IPS-15b (cell line): ENCODE measurements around the gene APBA1.

Source experiments
- H3K27me3 ChIP-seq: one replicate; pipeline ENCODE4 v1.6.1; 2013; ENCODE audit warnings: low read length; ENCODE audit not compliant: control insufficient read depth, insufficient read depth
- H3K36me3 ChIP-seq: one replicate; pipeline ENCODE4 v1.6.1; 2013; ENCODE audit warnings: low read length; ENCODE audit not compliant: control insufficient read depth, insufficient read depth
- H3K4me1 ChIP-seq: one replicate; pipeline ENCODE4 v1.6.1; 2013; ENCODE audit warnings: mild to moderate bottlenecking, low read length; ENCODE audit not compliant: control insufficient read depth, insufficient read depth
- H3K4me3 ChIP-seq: one replicate; pipeline ENCODE4 v1.5.1; 2013; ENCODE audit warnings: low read depth, low read length
- H3K9ac ChIP-seq: one replicate; pipeline ENCODE4 v1.6.1; 2013; ENCODE audit warnings: low read depth, mild to moderate bottlenecking, low read length
- H3K9me3 ChIP-seq: one replicate; pipeline ENCODE4 v1.6.1; 2013; ENCODE audit warnings: mild to moderate bottlenecking, low read length; ENCODE audit not compliant: control insufficient read depth, insufficient read depth

Gene APBA1

DNA sequence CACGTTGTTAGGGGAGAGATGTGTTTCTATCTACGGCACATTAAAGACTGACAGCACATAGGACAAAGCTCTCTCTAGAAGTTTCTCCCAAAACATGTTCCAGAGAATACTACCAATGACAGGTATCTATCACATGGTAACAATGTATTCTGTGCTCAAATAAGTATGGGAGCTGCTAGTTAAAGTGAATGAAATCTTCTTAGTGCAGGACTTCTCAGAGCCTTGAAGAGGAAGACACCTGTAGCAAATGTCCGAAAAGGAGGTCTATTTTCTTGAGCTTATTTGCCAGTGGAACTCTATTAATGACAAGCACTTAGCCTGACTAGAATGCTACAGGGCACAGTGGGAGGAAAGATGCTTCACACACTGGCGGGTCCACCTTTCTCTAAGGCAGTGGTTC is 209.8 kb downstream of the APBA1 start:
- H3K9me3 ChIP-seq: no peaks in the 10 kb centered on the region
- peaks cover 7% of the 10 kb centered on the region for H3K4me1 ChIP-seq
- H3K36me3 ChIP-seq: no peaks in the 10 kb centered on the region
- no peaks in the 10 kb centered on the region for H3K27me3 ChIP-seq
- H3K4me3 ChIP-seq: no peak overlapping the region
- H3K9ac ChIP-seq: no peak overlapping the region

DNA sequence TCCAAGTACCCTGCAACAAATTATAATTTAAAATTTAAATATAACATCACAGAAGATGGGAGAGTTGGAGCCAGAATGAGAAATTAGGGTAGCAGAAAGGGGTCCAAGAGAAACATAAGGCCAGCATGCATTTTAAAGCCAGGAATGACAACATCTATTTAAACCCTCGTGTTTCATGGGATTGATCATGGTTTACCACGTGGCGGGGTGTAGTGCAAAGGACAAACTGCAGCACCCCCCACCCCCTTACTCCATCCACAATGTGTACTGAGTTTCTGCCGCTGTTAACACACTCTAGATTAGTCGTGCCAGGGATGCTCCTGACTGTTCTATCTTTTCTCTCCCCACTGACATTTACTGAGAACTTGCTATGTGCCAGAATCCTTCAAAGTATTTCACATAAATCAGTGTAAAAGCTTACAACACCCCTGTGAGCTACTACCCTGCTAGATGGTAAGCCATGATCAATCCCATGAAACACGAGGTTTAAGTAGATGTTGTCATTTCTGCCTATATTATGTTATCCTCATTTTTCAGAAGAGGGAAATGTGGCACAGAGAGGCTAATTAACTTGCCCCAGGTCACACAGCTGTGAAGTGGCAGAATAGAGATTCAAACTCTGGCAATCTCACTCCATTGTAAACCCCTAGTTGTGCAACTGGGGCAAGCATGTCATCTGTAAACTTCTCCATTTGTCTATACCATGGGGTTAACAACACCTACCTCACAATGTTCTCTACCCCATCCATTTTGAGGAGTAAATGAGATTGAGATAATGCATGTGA is 210.9 kb downstream of the APBA1 start:
- Histone ChIP-seq H3K9ac (no peak overlapping the region), H3K9me3 (no peaks in the 10 kb centered on the region), H3K36me3 (no peaks in the 10 kb centered on the region), H3K4me3 (no peak overlapping the region), H3K27me3 (no peaks in the 10 kb centered on the region), H3K4me1 (peaks cover 7% of the 10 kb centered on the region)

DNA sequence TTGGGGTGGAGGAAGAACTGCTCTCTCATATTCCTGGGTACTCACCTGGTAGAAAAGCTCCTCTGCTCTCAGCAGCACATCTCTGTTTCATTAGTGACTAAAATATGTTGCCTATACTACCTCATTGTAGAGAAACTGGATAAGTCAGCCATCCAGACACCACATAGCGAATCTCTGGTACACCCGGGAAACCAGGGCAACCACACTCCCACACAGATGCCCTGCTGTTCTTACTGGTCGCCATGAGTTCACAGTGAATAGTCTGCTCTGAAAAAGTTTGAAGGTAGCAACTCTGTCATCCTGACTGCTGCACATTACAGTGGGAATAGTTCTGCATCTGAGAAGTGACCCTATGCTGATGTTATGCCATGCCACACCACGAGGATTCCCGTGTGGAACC is 212.2 kb downstream of the APBA1 start:
- no peaks in the 10 kb centered on the region for H3K36me3 ChIP-seq
- H3K9me3 ChIP-seq: no peaks in the 10 kb centered on the region
- H3K4me1 ChIP-seq: peaks cover 7% of the 10 kb centered on the region
- no peak overlapping the region for H3K9ac ChIP-seq
- no peak overlapping the region for H3K4me3 ChIP-seq
- H3K27me3 ChIP-seq: no peaks in the 10 kb centered on the region

DNA sequence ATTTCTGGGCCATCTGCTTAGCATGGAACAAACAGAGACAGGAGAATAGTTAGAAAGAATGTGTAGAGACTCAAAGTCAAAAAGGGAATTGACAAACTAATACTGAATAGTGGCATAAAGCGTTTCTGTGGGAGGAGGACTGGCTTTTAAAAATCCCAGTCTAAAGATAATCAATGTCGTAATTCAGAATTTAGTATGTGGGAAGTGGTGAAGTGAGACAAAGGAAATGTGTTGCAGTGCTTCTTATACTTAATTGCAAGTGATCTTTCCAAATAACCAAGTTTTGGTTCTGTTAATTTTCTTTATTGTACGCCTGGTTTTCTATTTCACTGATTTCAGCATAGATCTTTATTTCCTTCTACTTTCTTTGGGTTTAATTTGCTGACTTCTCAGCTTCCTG is 214.0 kb downstream of the APBA1 start:
- Histone ChIP-seq H3K9ac (no peak overlapping the region), H3K4me1 (no peaks in the 10 kb centered on the region), H3K4me3 (no peak overlapping the region), H3K36me3 (no peaks in the 10 kb centered on the region), H3K9me3 (no peaks in the 10 kb centered on the region), H3K27me3 (no peaks in the 10 kb centered on the region)

DNA sequence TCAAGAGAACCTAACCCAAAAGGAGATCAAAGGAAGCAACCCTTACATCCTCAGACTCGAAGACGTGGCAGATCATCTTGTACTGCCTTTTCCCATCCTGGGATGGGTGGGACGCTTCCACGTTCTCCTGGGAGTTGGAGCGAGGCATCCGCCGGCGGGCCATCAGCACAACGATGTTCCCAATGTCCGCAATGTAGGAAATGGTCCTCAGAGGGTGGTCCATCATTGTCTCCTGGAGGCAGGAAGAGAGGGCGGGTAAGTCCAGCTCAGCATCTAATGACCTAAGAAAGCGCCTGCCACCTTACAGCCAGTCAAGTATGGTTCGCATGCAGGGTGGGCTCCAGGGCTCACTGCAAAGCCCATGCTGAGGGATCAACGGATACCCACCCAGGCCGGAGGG is 216.0 kb downstream of the APBA1 start:
- H3K4me1 ChIP-seq: no peaks in the 10 kb centered on the region

DNA sequence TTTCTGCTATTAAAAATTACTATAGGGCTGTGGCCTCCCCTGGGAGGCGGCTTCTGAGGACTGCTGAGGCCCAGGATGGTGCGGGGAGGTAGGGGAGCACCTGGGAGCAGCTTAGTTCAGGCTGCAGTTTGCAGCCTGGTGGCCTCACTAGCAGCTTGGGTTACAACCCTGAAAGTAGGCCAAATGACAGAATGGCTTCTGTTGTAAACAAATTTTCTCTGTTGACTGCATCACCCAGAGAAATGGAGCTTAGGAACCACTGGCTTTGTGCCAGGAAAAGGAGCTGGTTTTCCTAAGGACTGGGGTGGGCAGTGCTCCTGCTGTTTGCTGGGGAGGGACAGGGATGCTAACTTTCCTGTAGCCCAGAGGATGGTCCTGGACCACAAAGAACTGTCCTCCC is 216.9 kb downstream of the APBA1 start:
- Histone ChIP-seq H3K36me3 (no peaks in the 10 kb centered on the region), H3K4me3 (no peak overlapping the region), H3K9me3 (no peaks in the 10 kb centered on the region), H3K9ac (no peak overlapping the region), H3K27me3 (no peaks in the 10 kb centered on the region), H3K4me1 (no peaks in the 10 kb centered on the region)

More for the DNA sequence above, 216.0 kb downstream of the APBA1 start:
- Histone ChIP-seq H3K9me3 (no peaks in the 10 kb centered on the region), H3K36me3 (no peaks in the 10 kb centered on the region), H3K27me3 (no peaks in the 10 kb centered on the region), H3K4me3 (no peak overlapping the region), H3K9ac (no peak overlapping the region)

DNA sequence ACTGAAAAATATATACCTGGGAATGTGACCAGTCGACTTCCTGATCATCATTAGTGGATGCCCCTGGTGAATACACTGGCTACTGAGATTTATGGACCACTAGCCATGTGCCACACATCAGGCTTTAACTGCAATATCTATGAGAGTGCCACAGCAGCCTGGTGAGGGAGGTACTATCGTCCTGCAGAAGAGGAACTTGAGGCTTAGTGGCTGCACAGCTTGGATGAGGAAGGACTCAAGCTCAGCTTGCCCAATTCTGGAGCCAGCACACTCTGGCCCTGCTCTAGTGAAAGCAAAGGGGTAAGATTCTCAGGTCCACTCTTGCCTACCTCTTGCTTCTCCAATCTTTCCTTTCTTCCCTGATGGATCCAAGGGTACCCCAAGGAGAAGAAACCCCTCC is 217.8 kb downstream of the APBA1 start:
- Histone ChIP-seq H3K27me3 (no peaks in the 10 kb centered on the region), H3K9ac (no peak overlapping the region), H3K36me3 (no peaks in the 10 kb centered on the region)

DNA sequence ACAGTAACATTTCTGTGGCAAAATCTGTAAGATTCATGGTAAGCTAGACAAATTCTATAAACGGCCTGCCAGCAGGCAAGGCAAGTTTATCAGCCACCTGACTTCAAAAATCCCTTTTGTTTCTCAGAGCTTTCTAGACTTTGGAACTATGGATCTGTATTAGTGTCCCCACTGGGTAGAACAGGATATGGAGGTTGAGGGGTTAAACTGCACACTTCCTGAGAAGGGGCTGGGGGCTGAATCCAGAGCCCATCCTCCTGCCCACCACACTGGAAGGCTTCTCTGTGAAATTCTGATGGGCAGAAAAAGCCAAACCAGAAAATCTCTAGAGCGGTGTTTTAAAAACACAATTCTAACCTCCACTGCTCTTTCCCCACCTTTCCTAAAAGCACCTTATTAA is 218.4 kb downstream of the APBA1 start:
- Histone ChIP-seq H3K36me3 (no peaks in the 10 kb centered on the region), H3K4me3 (no peak overlapping the region), H3K27me3 (no peaks in the 10 kb centered on the region), H3K4me1 (no peaks in the 10 kb centered on the region), H3K9ac (no peak overlapping the region), H3K9me3 (no peaks in the 10 kb centered on the region)

More for the DNA sequence above, 217.8 kb downstream of the APBA1 start:
- Histone ChIP-seq H3K4me1 (no peaks in the 10 kb centered on the region), H3K4me3 (no peak overlapping the region), H3K9me3 (no peaks in the 10 kb centered on the region)

DNA sequence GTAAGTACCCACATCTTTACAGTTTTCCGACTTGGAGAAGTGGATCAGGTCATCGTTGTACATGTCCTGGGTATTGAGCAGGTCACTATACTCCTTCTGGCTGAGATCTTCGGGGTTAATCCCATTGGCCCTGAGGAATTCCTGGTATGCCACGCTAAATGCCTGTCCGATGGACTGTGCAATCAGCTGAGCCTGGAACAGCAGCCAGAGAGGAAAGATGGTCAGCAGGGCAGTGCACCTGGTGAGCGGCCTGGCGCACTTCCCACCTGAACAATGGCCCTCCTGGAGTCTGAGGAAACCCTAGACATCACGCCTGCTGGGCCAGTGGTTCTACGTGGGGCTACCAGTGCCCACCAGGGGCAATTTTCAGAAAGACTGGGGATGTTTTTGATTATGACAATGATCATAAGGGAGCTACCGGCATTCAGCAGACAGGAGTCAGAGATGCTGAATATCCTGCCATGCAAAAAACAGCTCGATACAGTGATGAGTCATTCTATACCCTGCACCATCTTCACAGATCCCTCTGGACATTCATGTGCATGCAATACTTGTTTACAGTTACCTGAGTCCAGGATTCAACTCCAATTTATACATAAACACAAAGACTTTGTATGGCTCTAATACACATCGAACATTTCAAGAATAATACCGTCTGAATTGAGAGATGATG is 219.9 kb downstream of the APBA1 start:
- Histone ChIP-seq H3K4me1 (no peaks in the 10 kb centered on the region), H3K36me3 (no peaks in the 10 kb centered on the region), H3K4me3 (no peak overlapping the region), H3K9ac (no peak overlapping the region), H3K27me3 (no peaks in the 10 kb centered on the region), H3K9me3 (no peaks in the 10 kb centered on the region)

DNA sequence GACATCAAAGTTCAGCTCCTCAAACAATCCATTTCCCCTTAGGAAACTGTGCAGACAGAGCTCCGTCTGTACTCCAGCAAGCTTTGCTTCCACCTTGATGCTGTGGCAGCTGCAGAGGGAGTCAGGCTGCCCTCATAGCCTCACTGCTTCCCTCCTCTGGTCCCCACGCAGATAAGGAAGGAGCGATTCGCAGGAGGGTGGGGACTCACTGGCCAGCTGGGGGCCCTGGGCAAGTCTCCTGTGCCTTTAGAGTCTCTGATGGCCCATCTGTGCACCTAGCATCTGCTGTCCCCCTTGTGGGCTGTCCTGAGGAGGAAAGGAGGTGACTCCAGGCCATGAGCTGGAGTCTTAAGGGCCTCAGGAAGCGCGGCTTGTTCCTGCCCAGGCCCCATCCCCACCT is 225.7 kb downstream of the APBA1 start:
- Histone ChIP-seq H3K9me3 (no peaks in the 10 kb centered on the region), H3K4me3 (no peak overlapping the region), H3K4me1 (no peaks in the 10 kb centered on the region), H3K27me3 (no peaks in the 10 kb centered on the region), H3K36me3 (no peaks in the 10 kb centered on the region), H3K9ac (no peak overlapping the region)

DNA sequence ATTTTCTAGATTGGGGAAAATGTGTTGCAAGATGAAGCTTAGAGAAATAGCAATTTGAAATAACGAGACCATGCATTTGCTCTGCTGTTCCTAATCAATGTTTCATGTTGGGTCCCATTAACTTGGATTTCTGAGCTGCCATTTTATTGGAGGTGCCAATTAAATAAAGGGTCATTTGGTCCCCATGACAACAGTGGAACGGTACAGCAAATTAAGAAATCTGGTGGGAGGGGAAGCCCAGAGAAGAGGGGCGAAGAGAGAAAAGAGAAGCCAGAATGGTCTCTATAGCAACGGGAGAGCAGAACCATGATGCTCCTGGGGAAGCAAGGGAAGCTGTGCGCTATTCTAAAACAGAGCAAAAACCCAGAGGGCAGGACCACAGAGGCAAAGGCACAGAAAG is 226.9 kb downstream of the APBA1 start:
- Histone ChIP-seq H3K27me3 (no peaks in the 10 kb centered on the region), H3K4me1 (no peaks in the 10 kb centered on the region), H3K9me3 (no peaks in the 10 kb centered on the region), H3K9ac (no peak overlapping the region), H3K4me3 (no peak overlapping the region), H3K36me3 (no peaks in the 10 kb centered on the region)

DNA sequence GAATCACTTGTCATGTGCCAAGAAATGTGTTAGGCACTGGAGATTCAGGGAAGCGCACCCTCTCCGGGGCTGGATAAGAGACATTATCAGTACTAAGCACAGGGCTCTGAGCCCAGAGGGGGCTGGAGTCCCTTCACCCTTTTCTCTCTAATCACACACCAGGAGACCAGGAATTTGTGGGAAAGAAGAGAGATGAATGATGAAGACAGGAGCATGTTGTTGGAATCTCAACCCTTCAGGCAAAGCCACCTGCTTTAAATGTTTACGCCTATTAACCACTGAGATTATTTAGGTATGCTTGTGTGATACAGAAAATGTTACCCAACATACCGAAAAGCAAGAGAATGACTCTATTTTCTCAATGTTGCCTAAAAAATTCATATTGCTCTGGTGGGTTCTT is 227.4 kb downstream of the APBA1 start:
- H3K4me1 ChIP-seq: no peaks in the 10 kb centered on the region
- no peak overlapping the region for H3K4me3 ChIP-seq
- H3K9ac ChIP-seq: no peak overlapping the region
- no peaks in the 10 kb centered on the region for H3K27me3 ChIP-seq
- H3K36me3 ChIP-seq: no peaks in the 10 kb centered on the region
- H3K9me3 ChIP-seq: no peaks in the 10 kb centered on the region
